HepG2 (cell line): ENCODE measurements around the gene PANK1. TPM values are rescaled to one million over a fixed set of nuclear protein-coding genes. Genes with fewer than 3 reads are reported as not detected.

Experiments
- ATAC-seq: fragments of 200-7000 bp; cut with Tn5 transposase; 3 replicates; pipeline ENCODE4 v1.9.1; 2020; ENCODE audit warnings: mild to moderate bottlenecking, moderate library complexity
- BruUV-seq: library from RNA; stranded (reverse); fragments of 400-500 nt; replicated peaks from 2 replicates; lab custom pipeline; 2021; lab: Mats Ljungman, UMichigan
- CTCF ChIA-PET: fragments of 300-600 bp; formaldehyde crosslinking; extraction: SDS; loops from one replicate; lab custom pipeline; 2021; ENCODE audit warnings: low total read pairs, inconsistent platforms, low intra/inter-chr PET ratio; lab: Yijun Ruan, JAX
- POLR2A ChIA-PET: fragments of 350-600 bp; sonication (Branson Sonifier 250); formaldehyde crosslinking; loops from one replicate; lab custom pipeline; 2020; ENCODE audit warnings: antibody characterized with exemption, inconsistent platforms; lab: Yijun Ruan, JAX
- DNase-seq: peaks from one replicate; pipeline ENCODE4 v3.0.0-alpha.2; 2015; ENCODE audit warnings: low spot score
- FAIRE-seq: peaks from 3 replicates; lab custom pipeline; 2011; peaks lifted over from hg19 to GRCh38; lab: Jason Lieb, UNC
- H2AFZ ChIP-seq: one replicate; pipeline ENCODE4 v1.6.1; 2011; ENCODE audit warnings: low read length, inconsistent platforms
- H3K27ac ChIP-seq: fragments of 300-600 bp; 3 replicates; pipeline ENCODE4 v1.8.0; 2011; ENCODE audit warnings: mixed run types, mild to moderate bottlenecking, mixed read lengths, low read length, inconsistent platforms; ENCODE audit not compliant: insufficient read depth; ENCODE audit errors: extremely low read length
- H3K27me3 ChIP-seq, 2 experiments: fragments of 200-600 bp in 1 of 2; 2 replicates in 1 of 2; 3 replicates in 1 of 2; pipeline versions ENCODE4 v1.6.0 to v1.8.0; 2011; ENCODE audit warnings: low read length in 2 of 2, mild to moderate bottlenecking in 2 of 2, moderate library complexity in 2 of 2, inconsistent platforms in 1 of 2; ENCODE audit not compliant: insufficient read depth in 2 of 2, control insufficient read depth in 1 of 2
- H3K36me3 ChIP-seq, 2 experiments: fragments of 200-600 bp in 1 of 2; replicated peaks in 1 of 2; 2 replicates in 1 of 2; 3 replicates in 1 of 2; pipeline versions ENCODE4 v1.5.1 to v1.8.0; 2011; ENCODE audit warnings: low read length in 2 of 2, inconsistent platforms in 1 of 2; ENCODE audit not compliant: insufficient read depth in 2 of 2, control insufficient read depth in 1 of 2
- H3K4me1 ChIP-seq: 2 replicates; pipeline ENCODE4 v1.5.1; 2012; ENCODE audit warnings: low read length, inconsistent platforms; ENCODE audit not compliant: insufficient read depth
- H3K4me2 ChIP-seq: 2 replicates; pipeline ENCODE4 v1.6.0; 2011; ENCODE audit warnings: low read depth, low read length, inconsistent platforms
- H3K4me3 ChIP-seq, 3 experiments: fragments of 200-600 bp in 1 of 3; sonication (generic), shearing (Covaris generic) in 1 of 3; replicated peaks in 1 of 3; 2 replicates each; pipeline ENCODE4 v1.5.1; 2011 to 2016; ENCODE audit warnings: low read length in 3 of 3, inconsistent platforms in 2 of 3, low read depth in 2 of 3, mild to moderate bottlenecking in 2 of 3, control low read depth in 1 of 3, mixed read lengths in 1 of 3; ENCODE audit not compliant: insufficient read depth in 1 of 3
- H3K79me2 ChIP-seq: one replicate; pipeline ENCODE4 v1.6.1; 2011; ENCODE audit warnings: low read length, inconsistent platforms; ENCODE audit not compliant: insufficient read depth
- H3K9ac ChIP-seq: 2 replicates; pipeline ENCODE4 v1.6.0; 2011; ENCODE audit warnings: mild to moderate bottlenecking, low read depth, low read length, inconsistent platforms; ENCODE audit not compliant: insufficient read depth
- H3K9me3 ChIP-seq: 2 replicates; pipeline ENCODE4 v1.5.1; 2012; ENCODE audit warnings: mild to moderate bottlenecking, low read length
- H4K20me1 ChIP-seq: 2 replicates; pipeline ENCODE4 v1.6.0; 2011; ENCODE audit warnings: inconsistent platforms, mild to moderate bottlenecking, low read length, moderate library complexity; ENCODE audit not compliant: insufficient read depth
- HNRNPUL1 ChIP-seq: fragments of 200-400 bp; formaldehyde crosslinking; IDR thresholded peaks from 2 replicates; pipeline ENCODE4 v1.6.1; 2017; ENCODE audit warnings: low read depth, mild to moderate bottlenecking, low read length, moderate library complexity
- MZF1 ChIP-seq: sonication (generic); formaldehyde crosslinking; IDR thresholded peaks from 2 replicates; pipeline ENCODE4 v1.8.1; 2023; ENCODE audit warnings: mild to moderate bottlenecking, missing genetic modification reagents, borderline replicate concordance
- NCOA1 ChIP-seq: sonication (generic); formaldehyde crosslinking; IDR thresholded peaks from 2 replicates; pipeline ENCODE4 v1.9.0; 2021; ENCODE audit warnings: missing genetic modification reagents
- NFIC ChIP-seq: IDR thresholded peaks from 2 replicates; pipeline ENCODE4 v1.6.1; 2012; ENCODE audit warnings: mild to moderate bottlenecking, low read length, inconsistent platforms
- RARG ChIP-seq: sonication (generic); formaldehyde crosslinking; IDR thresholded peaks from 2 replicates; pipeline ENCODE4 v1.4.0; 2020; ENCODE audit warnings: low read depth, mild to moderate bottlenecking, missing genetic modification reagents
- REPIN1 ChIP-seq: sonication (generic); formaldehyde crosslinking; IDR thresholded peaks from 2 replicates; pipeline ENCODE4 v1.8.0; 2022; ENCODE audit warnings: missing genetic modification reagents, low read depth, mild to moderate bottlenecking, borderline replicate concordance
- ZBTB20 ChIP-seq: sonication (generic); formaldehyde crosslinking; IDR thresholded peaks from 2 replicates; pipeline ENCODE4 v1.8.1; 2023; ENCODE audit warnings: missing genetic modification reagents, low read depth, mild to moderate bottlenecking, borderline replicate concordance
- ZBTB8A ChIP-seq: sonication (generic); formaldehyde crosslinking; IDR thresholded peaks from 2 replicates; pipeline ENCODE4 v1.4.0; 2020; ENCODE audit warnings: mild to moderate bottlenecking, low read depth, missing genetic modification reagents, borderline replicate concordance
- ZFAT ChIP-seq: sonication (generic); formaldehyde crosslinking; conservative IDR thresholded peaks from 2 replicates; pipeline ENCODE4 v1.8.1; 2023; ENCODE audit warnings: missing genetic modification reagents, inconsistent platforms
- ZNF17 ChIP-seq: sonication (generic); formaldehyde crosslinking; IDR thresholded peaks from 2 replicates; pipeline ENCODE4 v1.5.0; 2020; ENCODE audit warnings: mild to moderate bottlenecking, missing genetic modification reagents
- ZNF263 ChIP-seq: sonication (generic); formaldehyde crosslinking; IDR thresholded peaks from 2 replicates; pipeline ENCODE4 v1.4.0; 2020; ENCODE audit warnings: missing genetic modification reagents
- ZNF383 ChIP-seq: sonication (generic); formaldehyde crosslinking; IDR thresholded peaks from 2 replicates; pipeline ENCODE4 v1.4.0; 2020; ENCODE audit warnings: missing genetic modification reagents, mild to moderate bottlenecking, borderline replicate concordance
- ZNF678 ChIP-seq: sonication (generic); formaldehyde crosslinking; IDR thresholded peaks from 2 replicates; pipeline ENCODE4 v1.4.0; 2020; ENCODE audit warnings: mild to moderate bottlenecking, missing genetic modification reagents
- ZNF770 ChIP-seq: sonication (generic); formaldehyde crosslinking; IDR thresholded peaks from 2 replicates; pipeline ENCODE4 v1.5.0; 2020; ENCODE audit warnings: mild to moderate bottlenecking, missing genetic modification reagents
- ZNF790 ChIP-seq: sonication (generic); formaldehyde crosslinking; IDR thresholded peaks from 2 replicates; pipeline ENCODE4 v1.8.0; 2022; ENCODE audit warnings: missing genetic modification reagents, mild to moderate bottlenecking, borderline replicate concordance
- WGBS: methylation state at CpG from one replicate; pipeline ENCODE4 v1.1.6; 2017; ENCODE audit warnings: low lambda C conversion rate; 5-methylcytosine and 5-hydroxymethylcytosine counted together
- in situ Hi-C: cut with HindIII; loops from 2 replicates; pipeline ENCODE4 v1.10.0; 2017; ENCODE audit warnings: low pct_unique_long_range_greater_than_20kb; ENCODE audit not compliant: extremely low pct_ligation_motif_present
- intact Hi-C: fragments of 100-400 bp; cut with micrococcal nuclease; formaldehyde crosslinking; loops from one replicate; pipeline ENCODE4 v1.10.0; 2022; ENCODE audit not compliant: unreplicated experiment
- polyA plus RNA-seq, 8 experiments: library from polyadenylated mRNA; depleted of rRNA in 3 of 8; stranded (reverse) in 7 of 8; unstranded in 1 of 8; fragments of >200 nt; fragmentation: Illumina TruSeq in 4 of 8; extraction: Trizol in 4 of 8; gene quantifications; 2 replicates each; pipeline versions ENCODE4 v1.2.1 to v1.2.3, GENCODE V29; 2011 to 2016; ENCODE audit warnings: low read depth in 4 of 8, missing spikeins in 1 of 8, mixed read lengths in 1 of 8; ENCODE audit not compliant: insufficient read depth in 1 of 8
- total RNA-seq, 5 experiments: library from RNA; depleted of rRNA; stranded (reverse); fragments of >200 nt; fragmentation: Illumina TruSeq; extraction: Trizol; gene quantifications; 2 replicates each; pipeline ENCODE4 v1.2.3, GENCODE V29; 2016; ENCODE audit warnings: low read depth in 1 of 5
- TF ChIP-seq, protein P1 (sequence below): sonication (generic); formaldehyde crosslinking; IDR thresholded peaks from 2 replicates; pipeline ENCODE4 v1.5.0; 2020; ENCODE audit warnings: missing genetic modification reagents, mild to moderate bottlenecking, borderline replicate concordance
- TF ChIP-seq, protein P2 (sequence below): sonication (generic); formaldehyde crosslinking; IDR thresholded peaks from 2 replicates; pipeline ENCODE4 v1.8.1; 2023; ENCODE audit warnings: mild to moderate bottlenecking, missing genetic modification reagents, borderline replicate concordance
- TF ChIP-seq, protein P3 (sequence below): sonication (generic); formaldehyde crosslinking; IDR thresholded peaks from 2 replicates; pipeline ENCODE4 v1.8.0; 2022; ENCODE audit warnings: missing genetic modification reagents, mild to moderate bottlenecking, borderline replicate concordance

PANK1 gene
- total and polyA plus RNA-seq, 2 of the 13 experiments (the other 11 are each of a cell fraction or from before 2014, with no cell fraction given): 18.2 to 33.3 TPM

GRCh38 chr10:89645742-89646172, 715 bp upstream of the PANK1 start:
- in situ Hi-C loops: loop anchor here (5.0 kb wide), 1 partner anchor 57 kb away; the partner anchor contains the start of gene KIF20B
- Histone ChIP-seq H3K27ac (peak overlapping the region; percentile 99), H3K4me3 (peak overlapping the region; percentile 80 to 94 (median 91)), H3K4me1 (peaks cover 41% of the 10 kb centered on the region), H2AFZ (peak overlapping the region; percentile 16), H3K79me2 (peaks cover 29% of the 10 kb centered on the region), H3K4me2 (peak overlapping the region; percentile 97), H3K9ac (peak overlapping the region; percentile 97), H3K9me3 (peaks cover 6% of the 10 kb centered on the region), H3K36me3 (no peaks in the 10 kb centered on the region; a peak in 2 of 5 replicates), H4K20me1 (peaks cover 13% of the 10 kb centered on the region; the same call in 1 of the 2 replicates), H3K27me3 (no peaks in the 10 kb centered on the region)
- POLR2A ChIA-PET: interaction anchor here (0.6 to 5.9 kb wide), 13 partner anchors 8 to 394 kb away, joined by 3 to 114 read pairs (median 3); partner anchors contain the start of genes KIF20B and LIPA
- BruUV-seq: no TSS peak
- DNase-seq: peak; percentile 89
- peak; percentile 91 for FAIRE-seq
- peak; percentile 35 for ATAC-seq
- CTCF ChIA-PET: no interaction called here
- 0% methylated on average over 6 of the region's 6 CpGs for WGBS
- intact Hi-C loops: loop anchor here (1.0 kb wide), 1 partner anchor 56 kb away; the partner anchor contains the start of gene KIF20B
- TF ChIP-seq MZF1 (CRISPR knock-in tag): no peak
- no peak for TF ChIP-seq RARG (CRISPR knock-in tag)
- TF ChIP-seq ZNF790 (CRISPR knock-in tag): no peak
- TF ChIP-seq, protein P1, sequence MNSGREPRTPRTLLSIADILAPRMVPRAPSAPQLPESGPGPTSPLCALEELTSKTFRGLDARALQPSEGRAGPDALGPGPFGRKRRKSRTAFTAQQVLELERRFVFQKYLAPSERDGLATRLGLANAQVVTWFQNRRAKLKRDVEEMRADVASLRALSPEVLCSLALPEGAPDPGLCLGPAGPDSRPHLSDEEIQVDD (CRISPR knock-in tag): no peak
- TF ChIP-seq, protein P2, sequence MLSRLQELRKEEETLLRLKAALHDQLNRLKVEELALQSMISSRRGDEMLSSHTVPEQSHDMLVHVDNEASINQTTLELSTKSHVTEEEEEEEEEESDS (CRISPR knock-in tag): no peak
- no peak for TF ChIP-seq ZBTB20 (CRISPR knock-in tag)
- peak; percentile 64 for TF ChIP-seq NFIC
- TF ChIP-seq ZNF678 (CRISPR knock-in tag): no peak
- no peak for TF ChIP-seq ZBTB8A (CRISPR knock-in tag)
- peak; percentile 93 for TF ChIP-seq REPIN1 (CRISPR knock-in tag)
- TF ChIP-seq ZNF263 (CRISPR knock-in tag): no peak
- no peak for TF ChIP-seq NCOA1 (CRISPR knock-in tag)
- no peak for TF ChIP-seq ZNF17 (CRISPR knock-in tag)
- 0 out of 2 replicates have a peak, but pooled peaks have one; percentile 27 for TF ChIP-seq ZFAT (CRISPR knock-in tag)
- no peak for TF ChIP-seq ZNF383 (CRISPR knock-in tag)
- TF ChIP-seq HNRNPUL1: no peak
- TF ChIP-seq, protein P3, sequence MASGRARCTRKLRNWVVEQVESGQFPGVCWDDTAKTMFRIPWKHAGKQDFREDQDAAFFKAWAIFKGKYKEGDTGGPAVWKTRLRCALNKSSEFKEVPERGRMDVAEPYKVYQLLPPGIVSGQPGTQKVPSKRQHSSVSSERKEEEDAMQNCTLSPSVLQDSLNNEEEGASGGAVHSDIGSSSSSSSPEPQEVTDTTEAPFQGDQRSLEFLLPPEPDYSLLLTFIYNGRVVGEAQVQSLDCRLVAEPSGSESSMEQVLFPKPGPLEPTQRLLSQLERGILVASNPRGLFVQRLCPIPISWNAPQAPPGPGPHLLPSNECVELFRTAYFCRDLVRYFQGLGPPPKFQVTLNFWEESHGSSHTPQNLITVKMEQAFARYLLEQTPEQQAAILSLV (CRISPR knock-in tag): no peak
- TF ChIP-seq ZNF770 (CRISPR knock-in tag): peak; percentile 57
